Ecto neural progenitor cell (in vitro differentiated cells): Measurements from ENCODE around the gene COLEC12.
"Not testable (repeated sequence)": the region's sequence is repeated elsewhere in the genome, so short reads cannot be mapped to it uniquely, and the experiment has no call there.

Source experiments
- DNase-seq: peaks from one replicate; pipeline ENCODE4 v3.0.0-alpha.2; 2018; ENCODE audit warnings: low spot score

Gene COLEC12

DNA sequence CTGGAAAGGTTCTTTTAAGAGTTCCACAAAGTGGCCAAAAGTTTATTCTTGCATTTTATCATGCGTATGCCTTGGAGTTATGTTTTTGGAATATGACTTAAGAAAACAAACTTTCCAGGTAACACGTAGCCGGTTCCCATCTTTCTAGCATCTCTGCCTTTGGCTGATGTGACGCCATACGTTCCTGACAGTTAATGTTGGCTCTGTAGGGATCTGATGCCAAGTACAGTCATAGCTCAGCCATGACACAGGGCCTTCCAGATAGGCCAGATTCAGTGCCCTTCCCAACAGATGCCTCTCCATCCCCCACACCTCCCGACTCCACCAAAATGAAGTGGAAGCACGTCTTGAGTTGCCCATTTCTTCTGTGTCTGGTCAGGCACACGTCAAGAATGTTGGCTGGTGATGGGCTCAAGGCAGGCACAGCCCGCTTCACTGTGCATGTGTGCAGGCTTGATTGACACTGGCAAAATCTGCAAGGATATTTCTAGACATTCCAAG lies 181.7 kb downstream of the COLEC12 start:
- no peak for DNase-seq

GRCh38 chr18:317618-318017 lies 182.9 kb downstream of the COLEC12 start:
- DNase-seq, result no peak

DNA sequence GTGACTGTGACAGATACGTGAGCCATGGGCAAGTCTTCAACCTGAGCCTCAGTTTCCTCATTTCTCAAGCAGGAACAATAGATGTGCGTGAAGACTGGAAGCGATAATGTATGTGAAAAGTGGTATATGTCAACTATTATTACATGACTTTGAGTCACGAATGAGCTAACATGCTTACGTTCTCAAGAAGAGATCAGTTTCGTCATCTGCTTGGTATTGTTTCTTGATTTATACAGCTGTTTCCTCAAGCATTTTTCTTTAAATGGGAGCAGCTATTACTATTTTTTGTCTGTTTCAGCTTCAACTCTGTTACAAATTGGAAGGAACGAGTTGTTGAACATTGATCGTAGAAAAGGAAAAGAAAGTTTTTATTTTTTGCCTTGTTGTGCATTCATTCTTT lies 184.1 kb downstream of the COLEC12 start:
- DNase-seq, result no peak

DNA sequence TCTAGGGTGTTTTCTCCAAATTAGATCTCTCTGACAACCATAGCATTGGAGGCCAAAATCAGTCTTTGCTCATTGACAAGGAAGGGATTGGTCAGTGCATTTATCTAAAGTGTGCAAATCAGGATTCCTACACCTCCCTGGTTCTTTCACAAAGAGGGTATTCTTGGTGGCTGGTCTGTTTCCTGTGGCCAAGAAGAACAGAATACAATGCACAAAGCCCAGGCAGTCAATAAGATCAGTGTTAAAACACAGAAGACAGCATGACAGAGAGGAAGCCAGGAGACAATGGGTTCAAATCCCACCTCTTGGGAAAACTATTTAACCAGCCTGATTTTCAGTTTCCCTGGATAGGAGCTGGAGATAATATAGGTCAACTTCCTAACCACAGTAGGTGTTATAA lies 186.6 kb downstream of the COLEC12 start:
- DNase-seq, result no peak

DNA sequence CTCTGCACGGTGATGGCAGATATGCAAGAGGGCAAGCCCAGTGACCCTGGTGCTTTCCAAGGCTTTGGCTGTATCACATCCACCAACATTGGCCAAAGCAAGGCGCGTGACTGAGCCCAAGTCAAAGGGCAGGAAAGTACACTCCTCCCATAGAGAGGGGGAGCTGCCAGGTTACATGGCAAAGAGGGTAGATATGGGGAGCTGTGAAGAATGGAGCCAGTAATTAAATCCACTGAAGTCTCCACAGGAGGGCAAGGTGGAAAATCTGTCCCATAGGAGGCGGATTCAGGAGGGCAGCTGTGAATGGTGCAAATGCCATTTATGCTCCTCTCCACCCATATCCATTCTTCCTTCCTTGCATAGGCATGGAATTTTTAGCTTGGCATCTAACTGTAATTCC lies 188.1 kb downstream of the COLEC12 start:
- DNase-seq, result no peak

- no peak for DNase-seq
These were observed 190.5 kb downstream of the COLEC12 start for GRCh38 chr18:310042-310441.

GRCh38 chr18:308086-308485 lies 192.4 kb downstream of the COLEC12 start:
- DNase-seq, result not testable (repeated sequence)

DNA sequence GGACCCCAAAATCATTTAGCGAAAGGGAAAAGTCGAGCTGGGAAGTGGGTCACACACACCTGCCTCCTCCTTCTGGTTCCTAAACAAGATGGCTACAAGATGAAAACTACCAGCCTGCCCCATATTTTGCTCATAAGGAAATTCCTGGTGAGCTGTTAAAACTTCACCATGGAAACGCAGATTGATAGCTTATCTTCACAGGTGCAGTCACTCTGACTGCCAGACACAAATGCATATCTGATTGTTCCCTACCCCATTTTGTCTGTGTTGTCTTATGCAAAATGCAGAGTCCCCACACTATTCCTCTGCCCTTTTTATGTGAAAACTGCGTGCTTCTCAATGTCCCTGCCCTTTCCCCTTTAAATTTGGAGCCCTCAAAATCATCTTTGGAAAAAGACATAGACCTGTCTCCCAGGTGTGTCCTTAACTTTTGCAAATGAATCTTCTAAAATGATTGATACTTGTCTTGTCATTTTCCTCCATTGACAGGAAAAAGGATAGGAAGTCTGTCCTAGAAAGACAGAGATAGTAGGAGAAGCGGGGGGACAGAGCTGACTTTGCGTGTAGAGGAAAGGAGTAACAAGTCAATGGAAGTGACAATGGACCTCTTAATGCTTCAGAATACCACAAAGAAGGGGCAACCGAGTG lies 193.8 kb downstream of the COLEC12 start:
- no peak for DNase-seq

- DNase-seq, result no peak
These were observed 195.4 kb downstream of the COLEC12 start for GRCh38 chr18:305003-305501.

DNA sequence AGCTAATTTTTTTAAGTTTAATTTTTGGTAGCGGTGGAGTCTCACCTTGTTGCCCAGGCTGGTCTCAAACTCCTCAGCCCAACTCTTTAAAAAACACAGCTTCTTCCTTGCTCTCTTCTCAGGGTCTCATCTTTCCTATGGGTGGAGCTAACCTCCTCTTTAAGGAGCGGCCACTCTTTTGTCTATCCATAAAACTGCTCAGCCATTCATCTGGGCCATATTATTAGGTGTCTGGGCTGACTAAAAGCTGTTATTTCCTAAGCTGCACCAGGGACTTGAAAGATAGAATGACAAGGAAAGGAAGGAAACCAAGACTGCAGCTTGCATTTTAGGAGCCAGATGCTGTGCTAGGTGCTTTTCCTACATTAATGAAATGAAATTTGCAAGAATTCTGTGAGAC lies 196.9 kb downstream of the COLEC12 start:
- no peak for DNase-seq

GRCh38 chr18:303011-303410 lies 197.5 kb downstream of the COLEC12 start:
- DNase-seq, result no peak

- no peak for DNase-seq
These were observed 198.4 kb downstream of the COLEC12 start for GRCh38 chr18:302097-302496.

GRCh38 chr18:297936-298335 lies 202.6 kb downstream of the COLEC12 start:
- no peak for DNase-seq

DNA sequence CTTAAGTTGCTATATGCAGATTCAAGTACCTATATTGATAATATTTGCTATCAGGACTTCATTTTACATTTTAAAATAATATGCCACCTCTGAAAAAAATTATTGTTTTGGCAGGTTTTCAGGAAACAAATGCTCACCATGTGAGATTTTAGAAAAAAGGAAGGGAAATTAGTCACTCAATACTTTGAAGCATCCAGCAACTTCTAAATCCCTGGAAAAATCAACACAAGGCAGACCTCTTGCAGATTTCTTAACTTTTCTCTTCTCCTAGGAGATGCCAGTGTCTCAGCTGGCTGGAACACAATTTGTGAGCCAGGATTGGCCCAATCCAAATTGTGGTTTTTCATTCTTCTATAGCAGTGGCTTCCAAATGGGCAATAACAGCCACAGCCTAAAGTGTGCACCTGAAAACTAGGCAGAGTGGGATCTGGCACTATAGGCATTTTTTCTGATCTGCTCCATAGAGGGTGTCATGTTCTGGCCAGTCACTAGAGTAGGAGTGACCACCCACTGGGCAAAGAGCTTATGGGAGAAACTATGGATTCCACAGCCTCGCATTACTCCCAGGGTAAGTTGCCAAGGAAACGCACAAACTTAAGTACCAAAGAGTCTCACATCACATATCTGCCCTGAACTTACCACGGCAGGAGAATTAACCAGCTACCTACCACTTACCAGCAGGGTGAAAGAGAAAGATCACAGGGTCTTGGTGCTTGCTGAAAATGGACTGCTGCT lies 204.6 kb downstream of the COLEC12 start:
- no peak for DNase-seq

DNA sequence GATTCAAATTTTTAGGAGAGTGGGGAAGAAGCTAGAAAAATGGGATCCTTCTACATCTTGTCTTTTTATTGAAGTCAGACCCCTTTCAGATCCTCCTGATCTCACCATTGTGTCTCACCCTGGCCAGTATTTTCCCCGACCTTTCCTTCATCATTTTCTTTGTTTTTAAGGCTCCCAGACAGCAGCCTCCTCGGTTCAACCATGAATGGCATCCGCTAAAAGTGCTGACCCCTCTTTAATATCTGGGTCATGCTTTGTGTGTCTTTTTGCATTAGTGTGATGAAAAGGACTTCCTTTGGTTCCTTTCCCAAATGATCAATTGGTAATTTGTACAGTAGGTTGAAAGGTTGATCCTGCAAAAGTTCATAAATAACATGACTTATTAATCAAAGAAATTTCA lies 205.9 kb downstream of the COLEC12 start:
- no peak for DNase-seq

DNA sequence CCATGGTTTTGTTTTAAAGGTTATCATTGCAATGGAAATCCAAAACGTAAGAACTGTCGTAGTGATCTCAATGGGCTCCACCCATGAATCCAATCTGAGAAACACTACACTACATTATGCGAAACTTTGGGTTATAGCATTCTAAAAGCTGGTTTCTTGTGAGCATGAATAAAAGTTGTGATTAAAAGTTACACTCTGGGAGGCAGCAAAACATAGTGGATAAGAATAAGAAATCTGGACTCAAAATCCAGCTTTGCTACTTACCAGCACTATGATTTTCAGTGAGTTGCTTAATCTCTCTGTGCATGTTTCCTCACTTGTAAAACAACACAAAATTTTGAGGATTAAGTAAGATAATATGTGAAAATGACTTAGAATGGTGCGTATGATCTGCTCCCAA lies 207.0 kb downstream of the COLEC12 start:
- DNase-seq, result no peak

DNA sequence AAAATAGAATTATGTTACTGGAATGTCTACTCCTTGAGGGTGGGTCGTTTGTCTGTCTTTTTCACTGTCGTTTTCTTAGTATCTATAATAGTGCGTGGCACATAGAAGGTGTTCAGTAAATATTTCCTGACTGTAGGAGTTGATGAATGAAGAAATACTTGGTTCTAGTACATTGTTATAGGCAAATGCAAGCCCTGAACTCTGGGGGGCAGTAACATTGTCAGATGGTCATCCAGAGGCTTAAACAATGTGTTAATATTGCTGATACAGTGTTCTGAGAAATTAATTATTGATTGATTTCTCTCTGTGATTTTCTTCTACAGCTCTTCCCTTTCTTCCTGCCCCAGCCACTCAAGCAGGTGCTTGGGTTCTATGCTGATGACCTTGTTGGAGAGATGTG lies 208.2 kb downstream of the COLEC12 start:
- no peak for DNase-seq

DNA sequence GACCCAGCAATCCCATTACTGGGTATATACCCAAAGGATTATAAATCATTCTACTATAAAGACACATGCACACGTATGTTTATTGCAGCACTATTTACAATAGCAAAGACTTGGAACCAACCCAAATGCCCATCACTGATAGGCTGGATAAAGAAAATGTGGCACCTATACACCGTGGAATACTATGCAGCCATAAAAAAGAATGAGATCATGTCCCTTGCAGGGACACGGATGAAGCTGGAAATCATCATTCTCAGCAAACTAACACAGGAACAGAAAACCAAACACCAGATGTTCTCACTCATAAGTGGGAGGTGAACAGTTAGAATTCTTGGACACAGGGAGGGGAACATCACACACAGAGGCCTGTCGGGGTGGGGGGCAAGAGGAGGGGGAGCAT lies 210.5 kb downstream of the COLEC12 start:
- not testable (repeated sequence) for DNase-seq

- DNase-seq, result no peak
These were observed 211.5 kb downstream of the COLEC12 start for GRCh38 chr18:289026-289425.

GRCh38 chr18:286515-287310 lies 213.8 kb downstream of the COLEC12 start:
- no peak for DNase-seq

DNA sequence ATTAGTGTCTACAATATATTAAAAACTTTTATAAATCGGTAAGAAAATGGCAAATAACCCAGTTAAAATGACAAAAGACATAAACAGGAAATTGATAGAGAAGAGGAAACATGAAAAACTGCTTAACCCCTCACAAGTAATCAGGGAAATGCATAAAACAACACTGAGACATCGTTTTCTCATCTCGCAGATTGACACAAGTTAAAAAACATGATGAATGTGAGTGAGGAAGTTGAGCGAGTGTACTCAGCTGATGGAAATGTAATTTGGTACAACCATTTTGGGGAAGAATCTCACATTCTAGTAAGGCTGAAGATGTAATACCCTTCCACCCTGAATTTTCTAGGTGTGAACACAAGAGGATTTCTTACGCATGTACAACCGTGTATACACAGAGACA lies 214.7 kb downstream of the COLEC12 start:
- DNase-seq, result no peak

- DNase-seq, result no peak
These were observed 225.0 kb downstream of the COLEC12 start for GRCh38 chr18:275486-275885.

DNA sequence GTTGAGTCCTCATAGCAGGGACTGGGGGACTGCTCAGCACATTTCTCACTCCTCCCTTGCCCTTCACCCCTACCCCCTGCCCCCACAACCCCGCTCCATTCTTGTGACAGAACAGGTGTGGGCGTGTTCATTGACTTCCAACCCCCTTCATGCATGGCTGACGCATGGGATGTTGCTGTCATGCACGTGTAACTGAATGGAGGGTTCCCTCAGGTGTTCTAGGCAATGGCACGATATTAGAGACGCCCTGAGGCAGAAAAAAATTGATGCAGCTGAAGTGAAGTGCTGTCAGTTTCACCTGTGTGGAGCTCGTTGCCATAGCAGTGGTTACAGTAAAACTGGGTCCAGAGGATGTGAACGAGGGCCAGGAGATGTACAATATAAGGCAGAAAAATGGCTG lies 226.2 kb downstream of the COLEC12 start:
- no peak for DNase-seq
